Neural progenitor cell (in vitro differentiated cells): ENCODE data around the gene PCDHGA4.

Source experiments
- CTCF ChIP-seq: fragments of 200-600 bp; sonication (generic); IDR thresholded peaks from 2 replicates; pipeline ENCODE4 v1.5.1; 2017; ENCODE audit warnings: antibody characterized with exemption, mild to moderate bottlenecking
- EZH2 ChIP-seq: fragments of 200-600 bp; sonication (generic); IDR thresholded peaks from 2 replicates; pipeline ENCODE4 v1.6.1; 2017; ENCODE audit warnings: antibody characterized with exemption, mild to moderate bottlenecking, moderate library complexity
- EZH2phosphoT487 ChIP-seq: fragments of 200-600 bp; sonication (generic); IDR thresholded peaks from 2 replicates; pipeline ENCODE4 v1.6.1; 2017; ENCODE audit warnings: antibody characterized with exemption

- TF ChIP-seq CTCF, result no peak
- TF ChIP-seq EZH2phosphoT487, result no peak
- no peak for TF ChIP-seq EZH2
These were observed 48.2 kb upstream of the PCDHGA4 start for GRCh38 chr5:141306630-141307029.
